Gastrocnemius medialis (tissue), 4 donors: ENCODE results near the gene EBLN1. TPM values are rescaled to one million over a fixed set of nuclear protein-coding genes. Genes with fewer than 3 reads are reported as not detected.

Source experiments
- ATAC-seq, 2 donors: fragments of 150-250 bp; one replicate each; pipeline ENCODE4 v1.9.1; 2016
- DNase-seq, 2 donors: peaks; one replicate each; pipeline ENCODE4 v3.0.0-alpha.2; 2019
- H3K27ac ChIP-seq, 4 donors: fragments of 200-600 bp; sonication (generic); 1 replicate in 1 of 4; 2 replicates in 3 of 4; pipeline ENCODE4 v1.5.1; 2016 to 2018; ENCODE audit warnings: mild to moderate bottlenecking in 2 of 4, moderate library complexity in 1 of 4
- H3K27me3 ChIP-seq, 3 donors: fragments of 200-600 bp; sonication (generic) in 2 of 3; 1 replicate in 1 of 3; 2 replicates in 2 of 3; pipeline versions ENCODE4 v1.5.1 to v1.6.0; 2016 to 2019; ENCODE audit warnings: mild to moderate bottlenecking in 1 of 3, moderate library complexity in 1 of 3
- H3K36me3 ChIP-seq, 2 donors: fragments of 200-600 bp; sonication (generic) in 1 of 2; one replicate each; pipeline ENCODE4 v1.5.1; 2017 to 2018
- H3K4me1 ChIP-seq, 2 donors: fragments of 200-600 bp; sonication (generic) in 1 of 2; one replicate each; pipeline ENCODE4 v1.5.1; 2016 to 2017; ENCODE audit warnings: mild to moderate bottlenecking in 2 of 2
- H3K4me3 ChIP-seq, 4 donors: fragments of 200-600 bp; sonication (generic) in 3 of 4; 1 replicate in 1 of 4; 2 replicates in 3 of 4; pipeline ENCODE4 v1.5.1; 2016 to 2019; ENCODE audit warnings: mild to moderate bottlenecking in 2 of 4
- H3K9me3 ChIP-seq, 3 donors: fragments of 200-600 bp; sonication (generic) in 2 of 3; 1 replicate in 1 of 3; 2 replicates in 2 of 3; pipeline ENCODE4 v1.5.1; 2016 to 2019
- POLR2A ChIP-seq, 2 donors: fragments of 450-650 bp; IDR thresholded peaks; one replicate each; pipeline ENCODE4 v1.6.1; 2017; ENCODE audit warnings: antibody characterized with exemption in 2 of 2, mild to moderate bottlenecking in 2 of 2, moderate library complexity in 2 of 2
- in situ Hi-C, 4 donors: fragments of 200-750 bp; cut with MboI; loops; one replicate each; pipeline versions ENCODE4 v1.15.0 to v1.8.0; 2017; ENCODE audit warnings: low sequenced_read_pairs in 4 of 4
- intact Hi-C: fragments of 100-400 bp; cut with DNase I; formaldehyde crosslinking; loops from one replicate; pipeline ENCODE4 v1.15.1; 2023; ENCODE audit warnings: low total_unique reads
- total RNA-seq, 4 donors: library from RNA; depleted of rRNA; stranded (reverse); fragments of >200 nt; gene quantifications; one replicate each; pipeline versions ENCODE4 v1.1.0 to v1.2.3, GENCODE V29; 2016
- TF ChIP-seq, protein P1 (sequence below), 5 experiments: fragments of 450-650 bp in 3 of 5; fragments of 200-600 bp in 2 of 5; sonication (generic) in 2 of 5; IDR thresholded peaks in 4 of 5; conservative IDR thresholded peaks in 1 of 5; 1 replicate in 4 of 5; 2 replicates in 1 of 5; pipeline ENCODE4 v1.5.1; 2016 to 2019; ENCODE audit warnings: antibody characterized with exemption in 5 of 5, mild to moderate bottlenecking in 3 of 5, moderate library complexity in 3 of 5

Gene EBLN1
- total RNA-seq, 4 donors from 2014 or later: not detected

DNA sequence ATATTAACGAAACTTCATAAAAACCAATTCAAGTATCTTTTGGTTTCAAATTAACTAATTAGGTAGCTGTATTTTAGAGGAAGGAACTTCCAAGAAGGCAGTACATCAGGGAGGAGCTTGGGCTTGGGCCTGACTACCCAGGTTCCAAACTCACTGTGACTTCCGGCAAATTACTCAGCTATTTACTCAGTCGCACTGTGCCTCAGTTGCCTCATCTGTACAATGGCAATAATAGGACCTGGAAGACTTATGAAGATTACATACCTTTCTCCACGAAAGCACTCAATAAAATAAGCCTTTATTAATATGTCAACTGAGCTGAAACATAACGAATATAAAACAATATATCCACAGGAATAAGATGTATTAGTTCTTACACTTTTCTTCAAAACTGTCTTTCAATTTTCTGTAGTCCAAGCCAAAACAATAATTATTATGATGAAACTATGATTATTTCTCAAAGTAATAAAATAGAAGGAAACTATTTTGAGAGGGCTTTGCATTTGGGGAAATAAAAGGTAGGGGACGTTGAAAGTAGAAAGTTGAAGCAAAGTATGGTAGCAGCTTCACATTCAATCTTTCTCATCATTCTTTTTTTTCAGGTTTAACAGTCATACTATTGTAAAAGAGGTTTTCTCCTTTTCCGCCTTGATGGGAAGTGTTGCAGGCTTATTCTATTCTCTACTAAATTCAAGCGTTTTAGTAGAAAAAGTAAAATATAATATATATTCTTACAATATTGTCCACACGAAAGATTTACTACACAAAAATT is 10.5 kb upstream of the EBLN1 start:
- in situ Hi-C loops (loop anchor here in 2 of 4 donors (10.0 to 25.0 kb wide), 3 partner anchors 86 to 216 kb away; partner anchors contain the start of genes COMMD3 (in 1 of the 2) and DNAJC1 (in 1 of the 2)), intact Hi-C loops (loop anchor here (2.0 to 10.0 kb wide), 3 partner anchors 208 to 734 kb away; partner anchors contain the start of gene DNAJC1)
- TF ChIP-seq POLR2A (IDR thresholded peaks at IDR 0.05): no peak
- TF ChIP-seq, protein P1, sequence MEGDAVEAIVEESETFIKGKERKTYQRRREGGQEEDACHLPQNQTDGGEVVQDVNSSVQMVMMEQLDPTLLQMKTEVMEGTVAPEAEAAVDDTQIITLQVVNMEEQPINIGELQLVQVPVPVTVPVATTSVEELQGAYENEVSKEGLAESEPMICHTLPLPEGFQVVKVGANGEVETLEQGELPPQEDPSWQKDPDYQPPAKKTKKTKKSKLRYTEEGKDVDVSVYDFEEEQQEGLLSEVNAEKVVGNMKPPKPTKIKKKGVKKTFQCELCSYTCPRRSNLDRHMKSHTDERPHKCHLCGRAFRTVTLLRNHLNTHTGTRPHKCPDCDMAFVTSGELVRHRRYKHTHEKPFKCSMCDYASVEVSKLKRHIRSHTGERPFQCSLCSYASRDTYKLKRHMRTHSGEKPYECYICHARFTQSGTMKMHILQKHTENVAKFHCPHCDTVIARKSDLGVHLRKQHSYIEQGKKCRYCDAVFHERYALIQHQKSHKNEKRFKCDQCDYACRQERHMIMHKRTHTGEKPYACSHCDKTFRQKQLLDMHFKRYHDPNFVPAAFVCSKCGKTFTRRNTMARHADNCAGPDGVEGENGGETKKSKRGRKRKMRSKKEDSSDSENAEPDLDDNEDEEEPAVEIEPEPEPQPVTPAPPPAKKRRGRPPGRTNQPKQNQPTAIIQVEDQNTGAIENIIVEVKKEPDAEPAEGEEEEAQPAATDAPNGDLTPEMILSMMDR (IDR thresholded peaks at IDR 0.05 in 4 of 5, conservative IDR thresholded peaks at IDR 0.05 in 1 of 5): no peak
- H3K4me3 ChIP-seq: peak overlapping the region; percentile 72 to 92 (median 82)
- H3K36me3 ChIP-seq: no peaks in the 10 kb centered on the region
- no peak for DNase-seq
- H3K27me3 ChIP-seq: no peaks in the 10 kb centered on the region
- ATAC-seq: no peak
- H3K4me1 ChIP-seq: peaks cover 3 to 7% of the 10 kb centered on the region in 2 donors
- no peaks in the 10 kb centered on the region for H3K9me3 ChIP-seq
- peak overlapping the region; percentile 83 to 95 (median 90) for H3K27ac ChIP-seq

DNA sequence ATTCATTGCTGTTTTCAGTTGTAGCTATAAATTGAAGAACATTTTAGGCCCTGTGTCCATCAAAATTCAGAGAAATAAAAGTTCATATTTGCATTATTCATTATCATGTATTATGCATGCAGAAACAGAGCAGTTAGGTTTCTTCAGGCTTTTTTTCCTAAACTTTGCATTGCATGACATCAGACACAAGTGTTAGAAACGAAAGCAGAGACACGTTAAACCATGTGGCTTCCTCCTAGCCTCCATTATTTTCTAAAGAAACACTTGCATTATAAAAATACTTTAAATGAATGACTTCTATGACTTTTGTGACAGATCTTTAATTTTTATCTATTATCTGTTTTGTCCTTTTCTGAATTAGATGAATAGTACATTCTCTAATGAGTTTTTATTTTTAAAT is 8.8 kb upstream of the EBLN1 start:
- in situ Hi-C loops: loop anchor here in 2 of 4 donors (10.0 to 25.0 kb wide), 3 partner anchors 88 to 214 kb away; partner anchors contain the start of genes COMMD3 (in 1 of the 2) and DNAJC1 (in 1 of the 2)
- no peaks in the 10 kb centered on the region for H3K36me3 ChIP-seq
- H3K4me1 ChIP-seq: peaks cover 3 to 7% of the 10 kb centered on the region in 2 donors
- H3K4me3 ChIP-seq: no peak overlapping the region
- no peak for TF ChIP-seq POLR2A (IDR thresholded peaks at IDR 0.05)
- TF ChIP-seq, protein P1 (IDR thresholded peaks at IDR 0.05 in 4 of 5, conservative IDR thresholded peaks at IDR 0.05 in 1 of 5): no peak
- H3K27ac ChIP-seq: no peak overlapping the region
- no peaks in the 10 kb centered on the region for H3K9me3 ChIP-seq
- DNase-seq (no peak), ATAC-seq (no peak)
- intact Hi-C loops: loop anchor here (10.0 kb wide), 1 partner anchor 732 kb away; no protein-coding TSS in a partner anchor
- H3K27me3 ChIP-seq: no peaks in the 10 kb centered on the region

DNA sequence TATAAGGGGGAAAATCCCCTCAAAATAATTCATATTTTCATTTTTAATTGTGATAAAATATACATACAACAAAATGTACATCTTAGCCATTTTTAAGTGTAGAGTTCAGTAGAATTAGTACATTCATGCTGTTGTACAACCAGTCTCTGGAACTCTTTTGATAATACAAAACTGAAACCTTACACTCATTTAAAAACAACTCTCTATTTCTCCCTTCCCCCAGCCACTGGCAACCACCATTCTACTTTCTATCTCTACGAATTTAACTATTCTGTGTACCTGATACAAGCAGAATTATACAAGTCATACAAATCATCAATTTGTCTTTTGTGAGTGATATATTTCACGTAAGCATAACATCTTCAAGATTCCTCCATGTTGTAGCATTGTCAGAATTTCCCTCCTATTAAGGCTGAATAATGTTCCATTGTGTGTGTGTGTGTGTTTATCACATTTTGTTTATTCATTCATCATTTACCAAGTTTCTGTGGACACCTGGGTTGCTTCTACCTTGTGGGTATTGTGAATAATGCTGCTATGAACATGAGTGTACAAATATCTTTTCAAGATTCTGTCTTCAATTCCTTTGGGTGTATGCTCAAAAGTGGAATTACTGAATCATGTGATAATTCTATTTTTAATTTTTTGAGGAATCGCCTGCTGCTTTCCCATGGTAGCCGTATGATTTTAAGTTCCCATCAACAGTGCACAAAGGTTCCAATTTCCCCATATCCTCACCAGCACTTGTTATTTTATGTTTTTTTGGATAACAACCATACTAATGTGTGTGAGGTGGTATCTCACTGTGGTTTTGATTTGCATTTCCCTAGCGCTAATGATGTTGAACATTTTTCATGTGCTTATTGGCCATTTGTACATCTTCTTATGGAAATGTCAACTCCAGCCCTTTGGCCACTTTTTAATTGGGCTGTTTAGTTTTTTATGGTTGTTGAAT is 4.7 kb upstream of the EBLN1 start:
- H3K27me3 ChIP-seq: no peaks in the 10 kb centered on the region
- TF ChIP-seq POLR2A (IDR thresholded peaks at IDR 0.05): no peak
- TF ChIP-seq, protein P1 (IDR thresholded peaks at IDR 0.05 in 4 of 5, conservative IDR thresholded peaks at IDR 0.05 in 1 of 5): no peak
- no peaks in the 10 kb centered on the region for H3K9me3 ChIP-seq
- in situ Hi-C loops: loop anchor here in 2 of 4 donors (10.0 to 25.0 kb wide), 2 partner anchors 92 to 235 kb away; partner anchors contain the start of gene COMMD3 (in 1 of the 2)
- H3K4me1 ChIP-seq: no peaks in the 10 kb centered on the region
- intact Hi-C loops: loop anchor here (10.0 kb wide), 1 partner anchor 728 kb away; no protein-coding TSS in a partner anchor
- ATAC-seq: no peak
- no peak for DNase-seq
- no peak overlapping the region for H3K27ac ChIP-seq
- no peaks in the 10 kb centered on the region for H3K36me3 ChIP-seq
- no peak overlapping the region for H3K4me3 ChIP-seq

DNA sequence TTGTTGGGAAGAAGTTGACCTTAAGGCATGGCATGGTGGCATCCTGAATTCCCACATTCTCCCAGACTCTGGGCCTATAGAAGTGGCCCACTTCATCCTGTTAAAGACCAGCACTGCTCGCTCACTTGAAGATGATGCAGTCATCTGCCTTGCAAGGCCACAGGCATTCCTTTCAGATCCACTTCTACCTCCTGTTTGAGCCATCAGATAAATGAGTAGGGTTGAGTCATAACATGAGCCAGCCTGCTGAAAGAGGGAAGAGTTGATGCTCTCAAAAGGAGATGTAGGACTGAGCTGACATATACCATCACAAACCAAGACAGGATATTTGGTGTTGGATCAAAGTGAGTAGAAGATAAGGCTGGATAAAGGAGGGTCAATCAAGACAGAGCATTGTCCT is 1.5 kb upstream of the EBLN1 start:
- Histone ChIP-seq H3K27ac (no peak overlapping the region), H3K4me3 (no peak overlapping the region), H3K4me1 (no peaks in the 10 kb centered on the region), H3K36me3 (no peaks in the 10 kb centered on the region), H3K9me3 (no peaks in the 10 kb centered on the region), H3K27me3 (no peaks in the 10 kb centered on the region)
- intact Hi-C loops: no loop called here
- DNase-seq: no peak
- TF ChIP-seq, protein P1 (IDR thresholded peaks at IDR 0.05 in 4 of 5, conservative IDR thresholded peaks at IDR 0.05 in 1 of 5): no peak
- no peak for TF ChIP-seq POLR2A (IDR thresholded peaks at IDR 0.05)
- ATAC-seq: no peak
- in situ Hi-C loops: loop anchor here in 1 of 4 donors (25.0 kb wide), 1 partner anchor 232 kb away; no protein-coding TSS in a partner anchor
